SK-N-MC (cell line): ENCODE results near the gene PXT1.

Source experiments
- DNase-seq: peaks from one replicate; pipeline ENCODE4 v3.0.0-alpha.2; 2011; ENCODE audit warnings: low read depth, low spot score
- H3K27ac ChIP-seq: fragments of 200-600 bp; sonication (generic); 2 replicates; pipeline ENCODE4 v1.5.1; 2016; ENCODE audit warnings: mixed run types
- H3K36me3 ChIP-seq: fragments of 200-600 bp; sonication (generic); 2 replicates; pipeline ENCODE4 v1.6.1; 2017; ENCODE audit warnings: antibody characterized with exemption, low read length, mixed read lengths; ENCODE audit not compliant: insufficient read depth
- H3K4me3 ChIP-seq: fragments of 200-600 bp; sonication (generic); 2 replicates; pipeline ENCODE4 v1.5.1; 2016
- H3K9ac ChIP-seq: fragments of 200-600 bp; sonication (generic); 2 replicates; pipeline ENCODE4 v1.8.0; 2017; ENCODE audit warnings: mixed run types, mixed read lengths; ENCODE audit not compliant: insufficient read length
- H3K9me3 ChIP-seq: fragments of 200-600 bp; sonication (generic); 2 replicates; pipeline ENCODE4 v1.6.1; 2017; ENCODE audit warnings: low read depth, mild to moderate bottlenecking, antibody characterized with exemption, low read length, moderate library complexity, mixed read lengths
- EZH2 ChIP-seq: fragments of 200-600 bp; sonication (generic); IDR thresholded peaks from one replicate; pipeline ENCODE4 v1.6.1; 2017; ENCODE audit warnings: antibody characterized with exemption
- FOXP2 ChIP-seq: optimal IDR thresholded peaks from 2 replicates; pipeline ENCODE3; 2011; ENCODE audit warnings: mild to moderate bottlenecking, moderate library complexity; ENCODE audit not compliant: insufficient read depth; ENCODE audit errors: extremely low read length, control extremely low read depth
- POLR2AphosphoS5 ChIP-seq: IDR thresholded peaks from 2 replicates; pipeline ENCODE4 v1.6.1; 2012; ENCODE audit warnings: mild to moderate bottlenecking, low read depth, low read length, borderline replicate concordance

PXT1 gene

DNA sequence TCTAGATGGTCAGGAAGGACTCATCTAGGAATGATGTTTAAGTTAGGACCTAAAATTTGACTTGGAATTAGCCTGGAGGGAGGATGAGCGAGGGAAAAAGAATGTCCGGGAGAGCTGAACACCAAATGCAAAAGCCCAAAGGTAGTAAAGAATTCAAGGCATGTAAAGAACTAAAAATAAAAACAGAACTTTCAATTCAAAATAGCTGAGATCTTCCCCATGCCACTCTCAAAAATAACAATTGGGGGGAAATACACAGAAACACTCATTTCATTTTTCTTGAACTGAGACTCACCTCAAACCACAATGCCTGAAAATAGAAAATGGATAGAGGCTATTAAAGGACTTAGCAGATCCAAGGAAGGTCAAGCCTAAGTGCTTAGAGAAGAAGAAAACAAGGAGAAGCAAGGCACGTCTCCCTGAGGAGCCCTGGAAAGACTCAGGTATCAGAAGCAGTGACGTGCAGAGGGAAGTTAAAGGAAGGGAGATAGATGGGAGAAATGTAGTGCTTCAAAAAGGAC, 10.4 kb downstream of the PXT1 start:
- Histone ChIP-seq H3K27ac (no peak overlapping the region), H3K9me3 (no peaks in the 10 kb centered on the region), H3K4me3 (no peak overlapping the region), H3K9ac (no peak overlapping the region), H3K36me3 (no peaks in the 10 kb centered on the region)
- no peak for TF ChIP-seq FOXP2
- TF ChIP-seq POLR2AphosphoS5: no peak
- no peak for TF ChIP-seq EZH2
- DNase-seq: no peak

DNA sequence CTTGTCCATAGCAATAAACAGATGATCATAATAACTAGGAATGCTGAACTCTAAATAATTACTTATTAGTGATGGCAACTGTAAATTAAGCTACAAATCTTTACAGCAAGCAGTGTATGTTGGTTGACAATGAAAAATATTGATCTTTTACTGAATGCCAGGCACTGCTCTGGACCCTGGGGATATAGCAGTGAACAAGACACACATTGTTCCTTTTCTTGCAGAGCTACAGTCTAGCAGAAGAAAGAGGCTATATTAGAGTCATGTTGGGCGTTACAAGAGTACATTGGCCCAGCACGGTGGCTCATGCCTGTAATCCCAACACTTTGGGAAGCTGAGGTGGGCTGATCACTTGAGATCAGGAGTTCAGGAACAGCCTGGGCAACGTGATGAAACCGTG, 11.5 kb downstream of the PXT1 start:
- no peak overlapping the region for H3K27ac ChIP-seq
- H3K9me3 ChIP-seq: no peaks in the 10 kb centered on the region
- no peaks in the 10 kb centered on the region for H3K36me3 ChIP-seq
- no peak overlapping the region for H3K4me3 ChIP-seq
- H3K9ac ChIP-seq: no peak overlapping the region
- no peak for DNase-seq
- TF ChIP-seq POLR2AphosphoS5 (no peak), FOXP2 (no peak), EZH2 (no peak)

DNA sequence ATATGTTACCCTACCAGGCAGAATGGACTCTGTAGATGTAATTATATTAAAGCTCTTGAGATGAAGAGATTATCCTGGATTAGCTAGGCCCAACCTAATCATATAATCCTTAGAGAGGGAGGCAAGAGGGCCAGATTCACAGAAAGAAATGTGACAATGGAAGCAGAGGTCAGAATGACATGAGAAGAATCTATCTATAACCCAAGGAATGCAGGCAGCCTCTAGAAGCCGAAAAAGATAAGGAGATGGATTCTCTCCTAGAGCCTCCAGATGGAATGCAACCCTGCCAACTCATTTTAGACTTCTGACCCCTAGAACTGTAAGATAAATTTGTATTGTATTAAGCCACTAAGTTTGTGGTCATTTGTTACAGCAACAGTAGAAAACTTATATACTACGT, 12.3 kb downstream of the PXT1 start:
- Histone ChIP-seq H3K36me3 (no peaks in the 10 kb centered on the region), H3K9ac (no peak overlapping the region), H3K9me3 (no peaks in the 10 kb centered on the region), H3K27ac (no peak overlapping the region), H3K4me3 (no peak overlapping the region)
- no peak for DNase-seq
- TF ChIP-seq EZH2: no peak
- TF ChIP-seq FOXP2: no peak
- TF ChIP-seq POLR2AphosphoS5: no peak

DNA sequence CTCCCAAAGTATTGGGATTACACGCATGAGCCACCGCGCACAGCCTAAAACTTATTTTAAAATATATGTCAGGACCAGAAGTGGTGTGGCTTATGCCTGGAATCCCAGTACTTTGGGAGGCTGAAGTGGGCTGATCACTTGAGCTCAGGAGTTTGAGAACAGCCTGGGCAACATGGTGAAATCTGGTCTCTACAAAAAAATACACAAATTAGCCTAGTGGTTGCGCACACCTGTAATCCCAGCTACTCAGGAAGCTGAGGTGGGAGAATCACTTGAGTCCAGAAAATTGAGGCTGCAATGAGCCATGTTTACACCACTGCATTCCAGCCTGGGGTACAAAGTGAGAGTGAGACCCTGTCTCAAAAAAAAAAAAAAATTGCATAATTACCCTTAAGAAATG, 13.7 kb downstream of the PXT1 start:
- Histone ChIP-seq H3K9ac (no peak overlapping the region), H3K36me3 (no peaks in the 10 kb centered on the region), H3K4me3 (no peak overlapping the region), H3K9me3 (no peaks in the 10 kb centered on the region), H3K27ac (no peak overlapping the region)
- no peak for DNase-seq
- TF ChIP-seq POLR2AphosphoS5 (no peak), FOXP2 (no peak), EZH2 (no peak)

GRCh38 chr6:36426622-36427021, 16.0 kb downstream of the PXT1 start:
- TF ChIP-seq POLR2AphosphoS5 (no peak), EZH2 (no peak), FOXP2 (no peak)
- no peak overlapping the region for H3K9ac ChIP-seq
- no peak overlapping the region for H3K4me3 ChIP-seq
- DNase-seq: no peak
- no peaks in the 10 kb centered on the region for H3K36me3 ChIP-seq
- H3K27ac ChIP-seq: no peak overlapping the region
- H3K9me3 ChIP-seq: no peaks in the 10 kb centered on the region

DNA sequence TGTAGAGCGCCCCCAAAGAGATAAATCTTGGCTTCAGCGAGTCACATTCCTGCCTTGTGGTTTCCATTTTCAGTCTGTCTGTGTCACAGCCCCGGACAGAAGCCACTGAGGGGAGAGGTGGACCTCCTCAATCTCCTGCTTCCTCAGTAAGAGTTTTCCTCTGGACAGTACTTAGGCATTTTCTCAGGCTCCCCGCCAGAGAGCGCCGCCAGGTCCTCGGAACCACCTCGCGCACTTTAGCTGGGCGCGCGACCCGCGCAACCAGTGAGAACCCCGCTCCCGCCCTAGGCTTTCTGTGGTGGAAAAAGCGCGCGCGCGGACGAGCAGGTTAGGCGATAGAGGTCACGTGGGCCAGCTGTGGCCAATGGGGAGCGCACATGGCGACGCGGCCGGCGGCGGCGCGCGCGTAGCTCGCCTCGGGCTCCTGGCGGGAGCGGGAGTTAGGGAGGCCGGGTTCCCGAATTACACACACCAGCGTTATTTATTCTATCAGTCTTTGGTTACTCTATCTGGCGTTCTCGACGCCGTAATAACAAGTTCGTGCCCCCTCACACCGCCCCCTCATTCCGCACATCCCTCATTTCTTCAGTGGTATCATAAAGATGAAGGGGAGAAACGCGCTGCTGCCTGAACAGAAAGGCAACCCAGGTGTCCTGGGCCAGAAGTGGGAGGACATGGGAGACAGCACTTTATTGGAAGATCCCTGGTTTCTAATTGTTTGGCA, 19.4 kb downstream of the PXT1 start:
- Histone ChIP-seq H3K27ac (peak overlapping the region; percentile 72), H3K9ac (peak overlapping the region; percentile 84), H3K9me3 (no peaks in the 10 kb centered on the region), H3K4me3 (peak overlapping the region; percentile 78), H3K36me3 (no peaks in the 10 kb centered on the region)
- TF ChIP-seq EZH2 (no peak), POLR2AphosphoS5 (peak; percentile 79)
- peak; percentile 73 for DNase-seq

DNA sequence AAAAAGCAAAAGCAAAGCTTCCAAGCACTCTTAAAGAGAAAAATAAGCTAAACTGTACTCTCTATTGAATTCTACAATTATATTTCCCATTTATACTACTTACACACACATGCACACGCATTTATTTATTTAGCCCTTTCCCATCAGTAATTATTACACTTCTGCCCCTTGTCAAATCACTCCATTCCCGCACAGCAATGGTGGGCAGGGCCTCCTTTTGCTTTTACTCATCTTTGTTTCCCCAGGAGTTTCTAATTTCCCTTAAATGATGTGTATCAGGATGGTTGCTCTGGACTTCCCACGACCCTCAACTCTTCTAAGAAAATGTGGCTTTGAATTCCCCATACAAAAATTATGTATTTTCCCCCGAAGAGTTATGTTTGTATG, 19.9 kb downstream of the PXT1 start:
- Histone ChIP-seq H3K9me3 (no peaks in the 10 kb centered on the region), H3K36me3 (no peaks in the 10 kb centered on the region), H3K27ac (peak overlapping the region; percentile 72), H3K9ac (peak overlapping the region; percentile 84), H3K4me3 (peak overlapping the region; percentile 78)
- TF ChIP-seq POLR2AphosphoS5 (no peak), FOXP2 (no peak), EZH2 (no peak)
- no peak for DNase-seq

- TF ChIP-seq POLR2AphosphoS5: no peak
- no peak for TF ChIP-seq EZH2
- no peaks in the 10 kb centered on the region for H3K9me3 ChIP-seq
- H3K36me3 ChIP-seq: no peaks in the 10 kb centered on the region
- H3K4me3 ChIP-seq: no peak overlapping the region
- no peak overlapping the region for H3K9ac ChIP-seq
- no peak overlapping the region for H3K27ac ChIP-seq
- DNase-seq: no peak
These were observed 23.3 kb downstream of the PXT1 start for GRCh38 chr6:36419310-36419709.

DNA sequence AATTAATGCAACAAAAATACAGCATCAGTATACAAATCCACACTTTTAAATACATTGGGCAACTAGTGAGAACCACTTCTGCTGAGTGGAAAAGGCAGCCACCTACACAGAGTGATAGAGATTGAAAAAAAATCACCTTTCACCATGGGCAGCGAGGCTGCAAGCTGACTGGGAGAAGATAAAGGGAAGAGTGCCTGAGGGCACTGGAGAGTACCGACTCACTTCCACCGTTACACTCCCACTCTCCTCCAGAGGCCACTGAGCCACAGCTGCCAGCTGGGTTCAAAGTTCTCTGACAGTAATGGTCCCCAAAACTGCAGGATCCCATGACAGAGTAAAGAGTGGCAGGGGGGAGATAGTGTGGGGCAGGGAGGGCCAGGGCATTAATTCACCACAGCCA, 24.1 kb downstream of the PXT1 start:
- no peak overlapping the region for H3K4me3 ChIP-seq
- H3K27ac ChIP-seq: no peak overlapping the region
- no peak overlapping the region for H3K9ac ChIP-seq
- TF ChIP-seq EZH2 (no peak), POLR2AphosphoS5 (no peak), FOXP2 (no peak)
- DNase-seq: no peak
- no peaks in the 10 kb centered on the region for H3K9me3 ChIP-seq
- no peaks in the 10 kb centered on the region for H3K36me3 ChIP-seq

DNA sequence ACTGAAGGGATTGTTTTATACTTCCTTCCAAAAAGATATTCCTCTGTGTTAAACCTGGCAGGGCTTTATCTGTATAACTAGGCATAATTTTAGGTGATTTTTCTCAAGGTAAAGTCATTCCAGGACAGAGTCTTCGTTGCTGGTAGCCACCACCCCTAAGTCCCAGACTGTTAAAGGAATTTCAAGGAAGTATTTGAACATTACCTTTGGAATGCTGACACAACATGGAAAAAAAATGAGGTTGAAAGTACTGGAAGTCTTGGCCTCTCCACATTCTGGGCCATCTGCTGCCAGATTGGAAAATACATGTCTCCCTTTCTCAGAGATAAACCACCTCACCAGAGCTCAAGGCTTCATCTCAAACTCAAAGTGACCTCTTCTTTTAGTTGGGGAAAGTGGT, 28.2 kb downstream of the PXT1 start:
- DNase-seq: no peak
- Histone ChIP-seq H3K27ac (no peak overlapping the region), H3K36me3 (no peaks in the 10 kb centered on the region), H3K9ac (no peak overlapping the region), H3K9me3 (no peaks in the 10 kb centered on the region), H3K4me3 (no peak overlapping the region)
- no peak for TF ChIP-seq FOXP2
- TF ChIP-seq EZH2: no peak
- no peak for TF ChIP-seq POLR2AphosphoS5
